OCI-LY3 (cell line): ENCODE results near the gene HEMK1.

ENCODE experiments used
- H2AFZ ChIP-seq: fragments of 200-600, 300-600 bp; shearing (Covaris generic); 2 replicates; pipeline ENCODE4 v1.6.0; 2014; ENCODE audit warnings: antibody characterized with exemption, low read depth, low read length
- H3K27ac ChIP-seq: fragments of 200-600, 300-600 bp; sonication (generic); 2 replicates; pipeline ENCODE4 v1.5.1; 2014; ENCODE audit warnings: mild to moderate bottlenecking, low read length, moderate library complexity, mixed read lengths
- H3K27me3 ChIP-seq: fragments of 200-600, 300-600 bp; sonication (generic); 2 replicates; pipeline ENCODE4 v1.6.1; 2014; ENCODE audit warnings: low read depth, low read length, mixed read lengths
- H3K36me3 ChIP-seq: fragments of 200-600, 300-600 bp; sonication (generic); replicated peaks from 2 replicates; pipeline ENCODE3; 2014; ENCODE audit warnings: low read depth, low read length, mixed read lengths
- H3K4me1 ChIP-seq: fragments of 300-600, 200-600 bp; sonication (generic); 2 replicates; pipeline ENCODE4 v1.6.1; 2014; ENCODE audit warnings: low read length, mixed read lengths
- H3K4me2 ChIP-seq: fragments of 200-600, 300-600 bp; sonication (generic); 2 replicates; pipeline ENCODE4 v1.6.1; 2014; ENCODE audit warnings: low read length, mixed read lengths
- H3K4me3 ChIP-seq: fragments of 300-600, 200-600 bp; sonication (generic); 2 replicates; pipeline ENCODE4 v1.5.1; 2014; ENCODE audit warnings: antibody characterized with exemption, mild to moderate bottlenecking, low read length, moderate library complexity
- H3K79me2 ChIP-seq: fragments of 300-600, 200-600 bp; shearing (Covaris generic); 2 replicates; pipeline ENCODE4 v1.6.1; 2014; ENCODE audit warnings: mild to moderate bottlenecking, low read length, mixed read lengths
- H3K9ac ChIP-seq: fragments of 300-600, 200-600 bp; shearing (Covaris generic); 2 replicates; pipeline ENCODE4 v1.6.0; 2014; ENCODE audit warnings: mild to moderate bottlenecking, low read length, moderate library complexity
- H3K9me3 ChIP-seq: fragments of 200-600, 300-600 bp; shearing (Covaris generic); 2 replicates; pipeline ENCODE4 v1.6.1; 2014; ENCODE audit warnings: low read length, mixed read lengths; ENCODE audit not compliant: insufficient read depth
- H4K20me1 ChIP-seq: fragments of 200-600, 300-600 bp; sonication (generic); 2 replicates; pipeline ENCODE4 v1.6.1; 2016; ENCODE audit warnings: low read length, mixed read lengths; ENCODE audit not compliant: insufficient read depth
- CTCF ChIP-seq: fragments of 200-600, 300-600 bp; sonication (generic); IDR thresholded peaks from 2 replicates; pipeline ENCODE4 v1.5.1; 2014; ENCODE audit warnings: antibody characterized with exemption, low read length, low read depth
- EZH2phosphoT487 ChIP-seq: fragments of 200-600 bp; shearing (Covaris generic); IDR thresholded peaks from 2 replicates; pipeline ENCODE4 v1.6.1; 2018; ENCODE audit warnings: antibody characterized with exemption, mixed run types, low read depth

The HEMK1 gene

GRCh38 chr3:50622881-50623280, 53.6 kb downstream of the HEMK1 start:
- no peak overlapping the region for H3K4me3 ChIP-seq
- H3K9ac ChIP-seq: no peak overlapping the region
- no peak overlapping the region for H2AFZ ChIP-seq
- H4K20me1 ChIP-seq: peaks cover 23% of the 10 kb centered on the region; the same call in 1 of the 2 replicates
- H3K36me3 ChIP-seq: peaks cover 19% of the 10 kb centered on the region
- peaks cover 40% of the 10 kb centered on the region for H3K79me2 ChIP-seq
- TF ChIP-seq CTCF (no peak), EZH2phosphoT487 (no peak)
- no peak overlapping the region for H3K27ac ChIP-seq
- peaks cover 5% of the 10 kb centered on the region for H3K4me1 ChIP-seq
- H3K4me2 ChIP-seq: no peak overlapping the region
- no peaks in the 10 kb centered on the region for H3K27me3 ChIP-seq
- H3K9me3 ChIP-seq: no peaks in the 10 kb centered on the region

GRCh38 chr3:50623840-50624474, 54.6 kb downstream of the HEMK1 start:
- Histone ChIP-seq H4K20me1 (peaks cover 30% of the 10 kb centered on the region; the same call in 1 of the 2 replicates), H3K27me3 (no peaks in the 10 kb centered on the region), H3K27ac (no peak overlapping the region), H3K79me2 (peaks cover 33% of the 10 kb centered on the region), H3K4me2 (no peak overlapping the region), H3K9me3 (no peaks in the 10 kb centered on the region), H3K9ac (no peak overlapping the region), H2AFZ (no peak overlapping the region), H3K4me3 (no peak overlapping the region), H3K4me1 (no peaks in the 10 kb centered on the region), H3K36me3 (peaks cover 19% of the 10 kb centered on the region)
- no peak for TF ChIP-seq CTCF
- no peak for TF ChIP-seq EZH2phosphoT487

GRCh38 chr3:50624634-50625033, 55.3 kb downstream of the HEMK1 start:
- Histone ChIP-seq H3K4me2 (no peak overlapping the region), H3K4me1 (no peaks in the 10 kb centered on the region), H4K20me1 (peaks cover 30% of the 10 kb centered on the region; the same call in 1 of the 2 replicates), H3K36me3 (peaks cover 15% of the 10 kb centered on the region), H3K9ac (no peak overlapping the region), H3K27ac (no peak overlapping the region), H3K79me2 (peaks cover 33% of the 10 kb centered on the region), H3K4me3 (no peak overlapping the region), H2AFZ (no peak overlapping the region), H3K27me3 (no peaks in the 10 kb centered on the region), H3K9me3 (no peaks in the 10 kb centered on the region)
- TF ChIP-seq EZH2phosphoT487 (no peak), CTCF (no peak)

- H3K27ac ChIP-seq: no peak overlapping the region
- TF ChIP-seq EZH2phosphoT487 (no peak), CTCF (no peak)
- no peak overlapping the region for H2AFZ ChIP-seq
- no peaks in the 10 kb centered on the region for H3K9me3 ChIP-seq
- H4K20me1 ChIP-seq: peaks cover 38% of the 10 kb centered on the region; the same call in 1 of the 2 replicates
- no peak overlapping the region for H3K9ac ChIP-seq
- H3K27me3 ChIP-seq: no peaks in the 10 kb centered on the region
- H3K4me1 ChIP-seq: no peaks in the 10 kb centered on the region
- peaks cover 38% of the 10 kb centered on the region for H3K79me2 ChIP-seq
- no peak overlapping the region for H3K4me2 ChIP-seq
- H3K36me3 ChIP-seq: peaks cover 15% of the 10 kb centered on the region
- H3K4me3 ChIP-seq: no peak overlapping the region
Measured at GRCh38 chr3:50625231-50626182, 56.2 kb downstream of the HEMK1 start.
